ENCODE data around the gene PAK4. TPM values are rescaled to one million over a fixed set of nuclear protein-coding genes. Genes with fewer than 3 reads are reported as not detected.

Gene PAK4
- total and polyA plus RNA-seq, 9 of the 15 experiments (the other 6 are each of a cell fraction or from before 2014, with no cell fraction given): 0.21 to 33.5 (median 5.8) TPM

DNA sequence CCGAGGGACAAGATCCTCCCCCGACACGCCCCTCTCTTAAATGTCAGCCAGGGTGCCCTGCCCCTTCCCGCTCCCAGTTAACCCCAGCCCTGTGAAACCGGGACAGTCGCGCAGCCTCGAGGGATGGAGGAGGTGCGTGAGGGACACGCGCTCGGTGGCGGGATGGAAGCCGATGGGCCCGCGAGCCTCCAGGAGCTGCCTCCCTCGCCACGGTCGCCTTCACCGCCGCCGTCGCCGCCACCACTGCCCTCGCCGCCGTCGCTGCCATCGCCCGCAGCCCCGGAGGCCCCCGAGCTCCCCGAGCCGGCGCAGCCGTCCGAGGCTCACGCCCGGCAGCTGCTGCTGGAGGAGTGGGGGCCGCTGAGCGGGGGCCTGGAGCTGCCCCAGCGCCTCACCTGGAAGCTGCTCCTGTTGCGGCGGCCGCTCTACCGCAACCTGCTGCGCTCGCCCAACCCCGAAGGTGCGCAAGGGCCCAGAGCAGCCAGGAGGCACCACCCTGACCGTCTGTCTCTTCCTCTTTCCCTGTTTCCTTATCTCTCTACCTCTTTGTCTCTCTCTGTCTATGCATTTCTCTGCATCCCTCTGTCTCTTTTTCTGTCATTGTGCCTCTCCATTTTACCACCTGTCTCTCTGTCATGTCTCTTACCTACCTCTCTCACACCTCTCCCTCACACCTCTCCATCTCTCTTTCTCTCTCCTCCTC lies 71.4 kb downstream of the PAK4 start, which contains the start of gene NCCRP1 (continued):
- TF ChIP-seq ZBTB34 (CRISPR knock-in tag; IDR thresholded peaks at IDR 0.05): no peak
- no peak for TF ChIP-seq SRSF9 (IDR thresholded peaks at IDR 0.05; ENCODE audit: borderline replicate concordance, low read depth, low read length)
- TF ChIP-seq, protein P1, sequence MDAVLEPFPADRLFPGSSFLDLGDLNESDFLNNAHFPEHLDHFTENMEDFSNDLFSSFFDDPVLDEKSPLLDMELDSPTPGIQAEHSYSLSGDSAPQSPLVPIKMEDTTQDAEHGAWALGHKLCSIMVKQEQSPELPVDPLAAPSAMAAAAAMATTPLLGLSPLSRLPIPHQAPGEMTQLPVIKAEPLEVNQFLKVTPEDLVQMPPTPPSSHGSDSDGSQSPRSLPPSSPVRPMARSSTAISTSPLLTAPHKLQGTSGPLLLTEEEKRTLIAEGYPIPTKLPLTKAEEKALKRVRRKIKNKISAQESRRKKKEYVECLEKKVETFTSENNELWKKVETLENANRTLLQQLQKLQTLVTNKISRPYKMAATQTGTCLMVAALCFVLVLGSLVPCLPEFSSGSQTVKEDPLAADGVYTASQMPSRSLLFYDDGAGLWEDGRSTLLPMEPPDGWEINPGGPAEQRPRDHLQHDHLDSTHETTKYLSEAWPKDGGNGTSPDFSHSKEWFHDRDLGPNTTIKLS (IDR thresholded peaks at IDR 0.05; ENCODE audit: borderline replicate concordance, low read depth): no peak
- TF ChIP-seq SAFB2 (IDR thresholded peaks at IDR 0.05; ENCODE audit: borderline replicate concordance, low read depth, low read length, severe bottlenecking): no peak
- TF ChIP-seq ZNF408 (CRISPR knock-in tag; IDR thresholded peaks at IDR 0.05; ENCODE audit: low read depth): no peak
- no peak for TF ChIP-seq POLR2AphosphoS5 (IDR thresholded peaks at IDR 0.05; ENCODE audit: control insufficient read depth, insufficient read depth, low read depth, low read length)
- no peak for TF ChIP-seq BRD9 (IDR thresholded peaks at IDR 0.05; ENCODE audit: low read depth, partially characterized antibody)
- no peak for TF ChIP-seq HDAC6 (IDR thresholded peaks at IDR 0.05; ENCODE audit: low read depth, low read length)
- no peak for TF ChIP-seq NFYB (IDR thresholded peaks at IDR 0.05; ENCODE audit: extremely low read depth, insufficient read length)
- TF ChIP-seq ZNF436 (CRISPR knock-in tag; IDR thresholded peaks at IDR 0.05): no peak
- peak; percentile 38; the same call in 1 of the 2 replicates for TF ChIP-seq ELF4 (CRISPR knock-in tag; IDR thresholded peaks at IDR 0.05)
- no peak for TF ChIP-seq ATF7 (IDR thresholded peaks at IDR 0.05)
- TF ChIP-seq STAG1 (CRISPR knock-in tag; IDR thresholded peaks at IDR 0.05; ENCODE audit: borderline replicate concordance): 0 out of 2 replicates have a peak, but pooled peaks have one; percentile 29
- TF ChIP-seq ARID4B (CRISPR knock-in tag; IDR thresholded peaks at IDR 0.05): no peak
- no peak for TF ChIP-seq RB1 (IDR thresholded peaks at IDR 0.05; ENCODE audit: low read depth)
- TF ChIP-seq USF2 (CRISPR knock-in tag; IDR thresholded peaks at IDR 0.05): no peak
- TF ChIP-seq TRIM28 (IDR thresholded peaks at IDR 0.05): no peak
- no peak for TF ChIP-seq ZNF444 (CRISPR knock-in tag; IDR thresholded peaks at IDR 0.05)
- no peak for TF ChIP-seq STAT5A (IDR thresholded peaks at IDR 0.05; ENCODE audit: borderline replicate concordance, low read length)
